ENCODE data around the gene CCDC8. TPM values are rescaled to one million over a fixed set of nuclear protein-coding genes. Genes with fewer than 3 reads are reported as not detected.

Gene CCDC8
- total RNA-seq, 1 experiment from 2014 or later = 24.5 TPM

GRCh38 chr19:46412650-46413261 lies 608 bp downstream of the CCDC8 start:
- POLR2A ChIA-PET (ENCODE audit: low non-redundant PET) = interaction anchor here (0.5 to 0.6 kb wide), 2 partner anchors 285 to 590 kb away, joined by 3 to 4 read pairs; no protein-coding TSS in a partner anchor
- CTCF ChIA-PET = interaction anchor here (1.1 kb wide), 1 partner anchor 8 kb away, joined by 7 read pairs; no protein-coding TSS in a partner anchor
- BruUV-seq (replicated peaks) = TSS peak; percentile 25
- Histone ChIP-seq H3K9me3 (ENCODE audit: low read depth, low read length, poor library complexity, severe bottlenecking) (no peaks in the 10 kb centered on the region), H3K27me3 (replicated peaks; ENCODE audit: insufficient read depth, low read depth, low read length, poor library complexity) (no peaks in the 10 kb centered on the region), H3K4me1 (ENCODE audit: insufficient read depth, low read length, poor library complexity, severe bottlenecking) (peaks cover 53% of the 10 kb centered on the region), H3K4me3 (ENCODE audit: low read depth, low read length, poor library complexity, severe bottlenecking) (peak overlapping the region; percentile 80), H3K36me3 (ENCODE audit: insufficient read depth, low read length, poor library complexity, severe bottlenecking) (peaks cover 5% of the 10 kb centered on the region), H3K27ac (ENCODE audit: low read depth, low read length, poor library complexity, severe bottlenecking) (peak overlapping the region; percentile 88)
- no peak for DNase-seq (ENCODE audit: low spot score)
- intact Hi-C loops (cut with micrococcal nuclease; ENCODE audit: unreplicated experiment) = no loop called here
- no peak for TF ChIP-seq CTCF (conservative IDR thresholded peaks at IDR 0.05; ENCODE audit: low read depth, low read length)
- no peak for TF ChIP-seq EZH2 (IDR thresholded peaks at IDR 0.05; ENCODE audit: borderline replicate concordance, low read depth, low read length, poor library complexity, severe bottlenecking)

DNA sequence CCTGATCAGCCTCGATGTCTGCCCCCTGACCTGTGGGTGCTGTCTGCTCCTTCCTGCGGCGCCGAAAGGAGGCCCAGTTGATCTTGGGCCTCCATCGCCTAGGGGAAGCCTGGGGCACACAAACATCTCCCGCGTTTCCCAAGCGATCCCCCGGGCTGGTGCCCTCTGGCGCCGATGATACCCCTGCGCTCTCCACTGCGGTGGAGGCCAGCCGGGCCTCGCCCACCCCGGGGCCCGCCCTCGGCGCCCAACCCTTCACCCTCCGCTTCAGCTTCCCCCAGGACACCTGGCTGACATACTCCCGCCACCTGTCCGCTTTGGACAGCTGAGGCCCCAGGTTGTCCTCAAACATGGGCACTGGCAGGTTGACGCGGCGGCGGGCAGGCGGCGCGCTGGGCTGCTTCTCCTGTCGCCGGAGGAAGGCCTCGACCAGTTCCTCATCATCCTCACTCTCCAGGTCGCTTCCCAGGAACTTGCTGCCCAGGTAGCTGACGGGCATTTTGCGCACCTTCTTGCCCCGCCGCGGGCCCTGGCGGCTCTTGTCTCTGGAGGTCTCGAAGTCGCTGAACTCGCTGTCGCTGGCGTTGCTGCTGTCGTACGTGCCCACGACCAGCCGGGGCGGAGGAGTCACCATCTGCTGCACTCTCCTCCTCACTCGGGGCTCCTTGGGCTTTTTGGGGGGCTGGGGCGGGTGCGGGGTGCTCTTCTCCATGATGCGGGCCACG lies 1.3 kb downstream of the CCDC8 start:
- H3K4me1 ChIP-seq (ENCODE audit: insufficient read depth, low read length, poor library complexity, severe bottlenecking) = peaks cover 54% of the 10 kb centered on the region
- H3K4me3 ChIP-seq (ENCODE audit: low read depth, low read length, poor library complexity, severe bottlenecking) = peak overlapping the region; percentile 80
- H3K9me3 ChIP-seq (ENCODE audit: low read depth, low read length, poor library complexity, severe bottlenecking) = no peaks in the 10 kb centered on the region
- peak overlapping the region; percentile 88 for H3K27ac ChIP-seq (ENCODE audit: low read depth, low read length, poor library complexity, severe bottlenecking)
- TF ChIP-seq EZH2 (IDR thresholded peaks at IDR 0.05; ENCODE audit: borderline replicate concordance, low read depth, low read length, poor library complexity, severe bottlenecking) = no peak
- no peak; the same call in 1 of the 2 replicates for TF ChIP-seq CTCF (conservative IDR thresholded peaks at IDR 0.05; ENCODE audit: low read depth, low read length)
- POLR2A ChIA-PET (ENCODE audit: low non-redundant PET) = no interaction called here
- CTCF ChIA-PET = no interaction called here
- DNase-seq (ENCODE audit: low spot score) = no peak
- peaks cover 5% of the 10 kb centered on the region for H3K36me3 ChIP-seq (ENCODE audit: insufficient read depth, low read length, poor library complexity, severe bottlenecking)
- no peaks in the 10 kb centered on the region for H3K27me3 ChIP-seq (replicated peaks; ENCODE audit: insufficient read depth, low read depth, low read length, poor library complexity)
- BruUV-seq (replicated peaks) = no TSS peak
- intact Hi-C loops (cut with micrococcal nuclease; ENCODE audit: unreplicated experiment) = no loop called here

- H3K4me3 ChIP-seq (ENCODE audit: low read depth, low read length, poor library complexity, severe bottlenecking) = peak overlapping the region; percentile 80
- DNase-seq (ENCODE audit: low spot score) = no peak
- no peaks in the 10 kb centered on the region for H3K9me3 ChIP-seq (ENCODE audit: low read depth, low read length, poor library complexity, severe bottlenecking)
- peaks cover 5% of the 10 kb centered on the region for H3K36me3 ChIP-seq (ENCODE audit: insufficient read depth, low read length, poor library complexity, severe bottlenecking)
- ChIA-PET POLR2A (ENCODE audit: low non-redundant PET) (no interaction called here), CTCF (interaction anchor here (0.6 kb wide), 1 partner anchor 11 kb away, joined by 11 read pairs; no protein-coding TSS in a partner anchor)
- TF ChIP-seq EZH2 (IDR thresholded peaks at IDR 0.05; ENCODE audit: borderline replicate concordance, low read depth, low read length, poor library complexity, severe bottlenecking) (no peak), CTCF (conservative IDR thresholded peaks at IDR 0.05; ENCODE audit: low read depth, low read length) (no peak)
- no TSS peak for BruUV-seq (replicated peaks)
- H3K27me3 ChIP-seq (replicated peaks; ENCODE audit: insufficient read depth, low read depth, low read length, poor library complexity) = no peaks in the 10 kb centered on the region
- intact Hi-C loops (cut with micrococcal nuclease; ENCODE audit: unreplicated experiment) = no loop called here
- peak overlapping the region; percentile 88 for H3K27ac ChIP-seq (ENCODE audit: low read depth, low read length, poor library complexity, severe bottlenecking)
- peaks cover 49% of the 10 kb centered on the region for H3K4me1 ChIP-seq (ENCODE audit: insufficient read depth, low read length, poor library complexity, severe bottlenecking)
These were observed 2.1 kb downstream of the CCDC8 start for GRCh38 chr19:46411088-46411924.

Data from A673 (cell line).